Left ventricle myocardium inferior (tissue), 1 donor: Measurements from ENCODE around the gene CCDC32. TPM values are rescaled to one million over a fixed set of nuclear protein-coding genes. Genes with fewer than 3 reads are reported as not detected.

Experiments used
- DNase-seq: peaks from one replicate; pipeline ENCODE4 v3.0.0-alpha.2; 2020
- H3K27ac ChIP-seq: fragments of 200-600 bp; replicated peaks from 2 replicates; pipeline ENCODE4 v1.8.0; 2021
- H3K27me3 ChIP-seq: fragments of 200-600 bp; 2 replicates; pipeline ENCODE4 v1.8.0; 2021; ENCODE audit warnings: low read depth
- H3K36me3 ChIP-seq: fragments of 200-600 bp; 2 replicates; pipeline ENCODE4 v1.8.0; 2021
- H3K4me1 ChIP-seq: fragments of 200-600 bp; 2 replicates; pipeline ENCODE4 v1.8.0; 2021
- H3K4me3 ChIP-seq: fragments of 200-600 bp; 2 replicates; pipeline ENCODE4 v1.8.0; 2021; ENCODE audit warnings: mild to moderate bottlenecking, moderate library complexity
- H3K9me3 ChIP-seq: fragments of 200-600 bp; replicated peaks from 2 replicates; pipeline ENCODE4 v1.8.0; 2021
- intact Hi-C: fragments of 100-400 bp; cut with micrococcal nuclease; formaldehyde crosslinking; loops from one replicate; pipeline ENCODE4 v1.11.0; 2022
- total RNA-seq: library from RNA; stranded (reverse); fragmentation: NEBNext Ultra II Directional; extraction: Animal tissue kit (Norgen Biotek cat#: 25700); gene quantifications from one replicate; pipeline ENCODE4 v1.2.1, GENCODE V29; 2021
- TF ChIP-seq, protein P1 (sequence below): fragments of 200-600 bp; IDR thresholded peaks from 2 replicates; pipeline ENCODE4 v1.8.0; 2021; ENCODE audit warnings: antibody characterized with exemption, mild to moderate bottlenecking, borderline replicate concordance
- donor health status: DM: no; HTN: yes; CAD: no; lungs with severe emphysema.

CCDC32 gene
- total RNA-seq, 1 donor from 2014 or later = 24.1 TPM

DNA sequence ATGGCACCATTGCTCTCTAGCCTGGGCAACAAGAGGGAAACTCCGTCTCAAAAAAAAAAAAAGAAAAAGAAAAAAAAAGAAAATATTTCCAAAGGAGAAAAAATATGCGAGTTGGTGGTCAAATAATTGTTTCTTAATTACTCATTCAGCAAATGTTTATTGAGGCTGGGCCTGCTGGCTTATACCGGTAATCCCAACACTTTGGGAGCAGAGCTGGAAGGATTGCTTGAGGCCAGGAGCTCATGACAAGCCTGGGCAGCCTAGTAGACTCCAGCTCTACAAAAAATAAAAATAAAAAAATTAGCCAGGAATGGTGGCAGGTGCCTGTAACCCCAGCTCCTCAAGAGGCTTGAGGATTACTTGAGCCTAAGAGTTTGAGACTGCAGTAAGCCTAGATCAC, 33.3 kb upstream of the CCDC32 start:
- DNase-seq = no peak
- H3K36me3 ChIP-seq = no peaks in the 10 kb centered on the region
- TF ChIP-seq, protein P1, sequence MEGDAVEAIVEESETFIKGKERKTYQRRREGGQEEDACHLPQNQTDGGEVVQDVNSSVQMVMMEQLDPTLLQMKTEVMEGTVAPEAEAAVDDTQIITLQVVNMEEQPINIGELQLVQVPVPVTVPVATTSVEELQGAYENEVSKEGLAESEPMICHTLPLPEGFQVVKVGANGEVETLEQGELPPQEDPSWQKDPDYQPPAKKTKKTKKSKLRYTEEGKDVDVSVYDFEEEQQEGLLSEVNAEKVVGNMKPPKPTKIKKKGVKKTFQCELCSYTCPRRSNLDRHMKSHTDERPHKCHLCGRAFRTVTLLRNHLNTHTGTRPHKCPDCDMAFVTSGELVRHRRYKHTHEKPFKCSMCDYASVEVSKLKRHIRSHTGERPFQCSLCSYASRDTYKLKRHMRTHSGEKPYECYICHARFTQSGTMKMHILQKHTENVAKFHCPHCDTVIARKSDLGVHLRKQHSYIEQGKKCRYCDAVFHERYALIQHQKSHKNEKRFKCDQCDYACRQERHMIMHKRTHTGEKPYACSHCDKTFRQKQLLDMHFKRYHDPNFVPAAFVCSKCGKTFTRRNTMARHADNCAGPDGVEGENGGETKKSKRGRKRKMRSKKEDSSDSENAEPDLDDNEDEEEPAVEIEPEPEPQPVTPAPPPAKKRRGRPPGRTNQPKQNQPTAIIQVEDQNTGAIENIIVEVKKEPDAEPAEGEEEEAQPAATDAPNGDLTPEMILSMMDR = no peak
- H3K9me3 ChIP-seq = no peaks in the 10 kb centered on the region
- no peak overlapping the region for H3K4me3 ChIP-seq
- no peak overlapping the region for H3K27ac ChIP-seq
- peaks cover 14% of the 10 kb centered on the region for H3K4me1 ChIP-seq
- no peaks in the 10 kb centered on the region for H3K27me3 ChIP-seq
- intact Hi-C loops = no loop called here

DNA sequence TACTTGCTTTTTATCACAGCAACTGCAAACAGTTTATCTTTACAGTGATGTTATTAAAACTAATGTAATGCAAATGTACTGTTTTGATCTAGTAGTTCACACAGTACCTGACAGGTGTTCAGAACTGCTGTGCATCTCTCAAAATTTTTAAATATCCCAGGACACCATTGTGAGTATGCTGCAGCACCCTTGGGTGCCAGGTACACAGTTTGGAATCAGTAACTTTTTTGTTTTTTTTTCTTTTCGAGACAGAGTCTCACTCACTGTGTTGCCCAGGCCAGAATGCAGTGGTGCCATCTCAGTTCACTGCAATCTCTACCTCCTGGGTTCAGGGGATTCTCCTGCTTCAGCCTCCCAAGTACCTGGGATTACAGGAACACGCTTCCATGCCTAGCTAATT, 32.2 kb upstream of the CCDC32 start:
- Histone ChIP-seq H3K36me3 (no peaks in the 10 kb centered on the region), H3K4me3 (no peak overlapping the region), H3K4me1 (peaks cover 14% of the 10 kb centered on the region), H3K27me3 (no peaks in the 10 kb centered on the region), H3K9me3 (no peaks in the 10 kb centered on the region), H3K27ac (no peak overlapping the region)
- intact Hi-C loops = no loop called here
- DNase-seq = no peak
- TF ChIP-seq, protein P1 = no peak

DNA sequence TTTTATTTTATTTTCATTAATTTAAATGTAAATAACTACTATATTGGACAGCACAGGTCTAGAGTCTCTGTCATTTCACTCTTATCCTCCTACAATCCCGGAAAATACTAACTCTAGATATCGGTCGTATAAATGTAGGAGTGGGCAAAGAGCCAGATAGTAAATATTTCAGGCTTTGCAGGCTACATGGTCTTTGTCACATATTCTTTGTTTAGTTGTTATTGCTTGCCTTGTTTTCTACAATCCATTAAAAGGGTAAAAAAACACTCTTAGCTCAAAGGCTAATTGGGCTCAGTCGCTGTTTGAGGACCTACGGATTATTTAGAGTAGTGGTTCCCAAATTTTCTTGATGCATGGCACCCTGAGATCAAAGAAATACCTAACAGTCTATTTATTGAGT, 30.9 kb upstream of the CCDC32 start:
- H3K9me3 ChIP-seq = no peaks in the 10 kb centered on the region
- no peak for DNase-seq
- no peaks in the 10 kb centered on the region for H3K27me3 ChIP-seq
- TF ChIP-seq, protein P1 = no peak
- no peak overlapping the region for H3K4me3 ChIP-seq
- intact Hi-C loops = no loop called here
- no peaks in the 10 kb centered on the region for H3K36me3 ChIP-seq
- H3K4me1 ChIP-seq = peaks cover 14% of the 10 kb centered on the region
- no peak overlapping the region for H3K27ac ChIP-seq

DNA sequence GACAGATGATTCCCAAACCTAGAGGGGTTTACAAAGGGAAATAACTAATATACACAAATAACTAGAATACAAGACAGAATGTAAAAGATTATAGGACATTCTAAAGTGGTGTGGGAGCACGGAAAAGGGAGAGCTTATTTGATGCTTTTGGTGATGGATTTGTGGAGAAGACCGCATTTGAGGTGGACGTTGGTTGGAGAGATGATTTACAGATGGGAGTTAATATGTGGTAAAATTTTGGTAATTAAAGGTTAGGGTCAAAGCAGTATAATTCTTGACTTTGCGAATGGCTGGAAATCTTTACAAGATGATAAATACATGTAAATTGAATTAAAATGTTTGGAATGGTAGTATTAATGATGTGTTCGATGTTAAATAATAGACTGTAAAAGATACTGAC, 30.4 kb upstream of the CCDC32 start:
- H3K9me3 ChIP-seq = no peaks in the 10 kb centered on the region
- H3K4me1 ChIP-seq = peaks cover 14% of the 10 kb centered on the region
- TF ChIP-seq, protein P1 = no peak
- intact Hi-C loops = no loop called here
- no peaks in the 10 kb centered on the region for H3K36me3 ChIP-seq
- peak overlapping the region; percentile 76 for H3K4me3 ChIP-seq
- H3K27ac ChIP-seq = no peak overlapping the region
- H3K27me3 ChIP-seq = no peaks in the 10 kb centered on the region
- DNase-seq = no peak

DNA sequence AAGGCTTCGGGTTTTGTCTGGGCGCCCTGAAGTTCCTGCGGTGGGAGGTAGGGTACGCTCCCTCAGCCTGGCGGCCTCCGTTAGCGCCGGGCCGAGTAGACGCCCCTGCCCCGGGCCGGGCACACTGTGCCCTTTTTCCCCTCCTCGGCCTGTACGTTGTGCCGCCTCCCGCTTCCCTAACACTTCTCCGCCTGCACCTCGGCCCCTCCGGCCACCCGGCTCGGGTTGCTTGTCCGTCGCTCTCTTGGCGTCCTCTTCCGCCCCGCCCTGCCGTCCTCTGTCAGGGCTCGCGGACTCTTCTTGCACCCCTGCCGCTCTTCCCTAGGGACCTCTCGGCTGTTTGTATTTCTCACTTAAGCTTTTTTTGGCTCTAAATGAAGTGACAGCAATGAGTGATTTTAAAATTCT, 29.6 kb upstream of the CCDC32 start:
- Histone ChIP-seq H3K9me3 (no peaks in the 10 kb centered on the region), H3K27me3 (no peaks in the 10 kb centered on the region), H3K36me3 (no peaks in the 10 kb centered on the region), H3K4me3 (peak overlapping the region; percentile 76), H3K4me1 (peaks cover 14% of the 10 kb centered on the region), H3K27ac (peak overlapping the region; percentile 94)
- intact Hi-C loops = no loop called here
- peak; percentile 25 for DNase-seq
- TF ChIP-seq, protein P1 = peak; percentile 27
